H9 (cell line): ENCODE data around the gene TBC1D8. TPM values are rescaled to one million over a fixed set of nuclear protein-coding genes. Genes with fewer than 3 reads are reported as not detected.

ENCODE experiments used
- DNase-seq: peaks from one replicate; pipeline ENCODE4 v3.0.0-alpha.2; 2017
- H2AFZ ChIP-seq: one replicate; pipeline ENCODE4 v1.6.1; 2013; ENCODE audit warnings: mild to moderate bottlenecking, low read length, control low read depth, moderate library complexity
- H2AK5ac ChIP-seq: 2 replicates; pipeline ENCODE4 v1.6.1; 2013; ENCODE audit warnings: low read length, control low read depth, mixed read lengths; ENCODE audit not compliant: insufficient read length
- H2BK120ac ChIP-seq: one replicate; pipeline ENCODE4 v1.6.1; 2013; ENCODE audit warnings: low read depth, mild to moderate bottlenecking, low read length, control low read depth, inconsistent platforms; ENCODE audit not compliant: poor library complexity, severe bottlenecking
- H2BK12ac ChIP-seq: 2 replicates; pipeline ENCODE4 v1.6.1; 2013; ENCODE audit warnings: low read length, control low read depth, mixed read lengths, low read depth; ENCODE audit not compliant: insufficient read length
- H2BK15ac ChIP-seq: 2 replicates; pipeline ENCODE4 v1.6.1; 2013; ENCODE audit warnings: low read depth, low read length, control low read depth
- H2BK20ac ChIP-seq: one replicate; pipeline ENCODE4 v1.6.1; 2013; ENCODE audit warnings: low read depth, mild to moderate bottlenecking, low read length, control low read depth, inconsistent platforms; ENCODE audit not compliant: poor library complexity, severe bottlenecking
- H2BK5ac ChIP-seq: 2 replicates; pipeline ENCODE4 v1.6.1; 2013; ENCODE audit warnings: low read length, control low read depth, mixed read lengths; ENCODE audit not compliant: insufficient read length
- H3K14ac ChIP-seq: 2 replicates; pipeline ENCODE4 v1.6.1; 2013; ENCODE audit warnings: low read length, control low read depth; ENCODE audit not compliant: insufficient read depth
- H3K18ac ChIP-seq: 2 replicates; pipeline ENCODE4 v1.6.1; 2013; ENCODE audit warnings: low read depth, mild to moderate bottlenecking, mixed read lengths, low read length, control low read depth; ENCODE audit not compliant: insufficient read length
- H3K23ac ChIP-seq: 2 replicates; pipeline ENCODE4 v1.6.1; 2013; ENCODE audit warnings: low read length, control low read depth, mixed read lengths, low read depth; ENCODE audit not compliant: insufficient read length
- H3K23me2 ChIP-seq: 2 replicates; pipeline ENCODE4 v1.6.1; 2013; ENCODE audit warnings: low read depth, mild to moderate bottlenecking, mixed read lengths, low read length, control low read depth; ENCODE audit not compliant: insufficient read length, poor library complexity, severe bottlenecking
- H3K27ac ChIP-seq: 2 replicates; pipeline ENCODE4 v1.5.1; 2013; ENCODE audit warnings: low read length, control low read depth, mixed read lengths, low read depth; ENCODE audit not compliant: insufficient read length
- H3K27me3 ChIP-seq: 2 replicates; pipeline ENCODE4 v1.6.1; 2013; ENCODE audit warnings: low read length, control low read depth, inconsistent platforms; ENCODE audit not compliant: insufficient read depth
- H3K4ac ChIP-seq: 2 replicates; pipeline ENCODE4 v1.6.1; 2013; ENCODE audit warnings: low read depth, mild to moderate bottlenecking, control low read depth, inconsistent platforms, low read length, moderate library complexity
- H3K4me1 ChIP-seq: 2 replicates; pipeline ENCODE4 v1.6.1; 2013; ENCODE audit warnings: low read length, control low read depth, inconsistent platforms; ENCODE audit not compliant: insufficient read depth
- H3K4me2 ChIP-seq: 2 replicates; pipeline ENCODE4 v1.6.1; 2013; ENCODE audit warnings: low read length, control low read depth, mixed read lengths; ENCODE audit not compliant: insufficient read length, insufficient read depth
- H3K56ac ChIP-seq: 2 replicates; pipeline ENCODE4 v1.6.1; 2013; ENCODE audit warnings: low read depth, mild to moderate bottlenecking, mixed read lengths, low read length, control low read depth; ENCODE audit not compliant: insufficient read length
- H3K79me1 ChIP-seq: 2 replicates; pipeline ENCODE4 v1.6.1; 2013; ENCODE audit warnings: low read depth, mild to moderate bottlenecking, moderate library complexity, low read length, control low read depth, inconsistent platforms; ENCODE audit not compliant: insufficient read depth, poor library complexity, severe bottlenecking
- H3K79me2 ChIP-seq: 2 replicates; pipeline ENCODE4 v1.6.1; 2013; ENCODE audit warnings: low read length, control low read depth, inconsistent platforms; ENCODE audit not compliant: insufficient read depth
- H3K9ac ChIP-seq: 2 replicates; pipeline ENCODE4 v1.6.1; 2013; ENCODE audit warnings: low read length, control low read depth, mixed read lengths; ENCODE audit not compliant: insufficient read length; ENCODE audit errors: extremely low read depth
- H3K9me3 ChIP-seq: one replicate; pipeline ENCODE4 v1.6.1; 2013; ENCODE audit warnings: low read depth, low read length, inconsistent platforms; ENCODE audit not compliant: control insufficient read depth
- H3T11ph ChIP-seq: one replicate; pipeline ENCODE4 v1.6.1; 2013; ENCODE audit warnings: mild to moderate bottlenecking, low read length, control low read depth, inconsistent platforms
- H4K20me1 ChIP-seq: one replicate; pipeline ENCODE4 v1.6.1; 2013; ENCODE audit not compliant: control insufficient read depth, insufficient read length, insufficient read depth
- H4K5ac ChIP-seq: 2 replicates; pipeline ENCODE4 v1.6.1; 2013; ENCODE audit warnings: low read depth, mild to moderate bottlenecking, mixed read lengths, low read length, control low read depth; ENCODE audit not compliant: insufficient read length
- H4K8ac ChIP-seq: replicated peaks from 2 replicates; pipeline ENCODE4 v1.6.1; 2013; ENCODE audit warnings: low read length, control low read depth, mixed read lengths, low read depth; ENCODE audit not compliant: insufficient read length
- H4K91ac ChIP-seq: 2 replicates; pipeline ENCODE4 v1.6.1; 2013; ENCODE audit warnings: low read depth, mild to moderate bottlenecking, moderate library complexity, mixed read lengths, low read length, control low read depth; ENCODE audit not compliant: insufficient read length
- H3K27ac Mint-ChIP-seq, 3 experiments: 2 replicates in 2 of 3; 3 replicates in 1 of 3; pipeline ENCODE4 v1.8.0; 2020 to 2021; ENCODE audit warnings: mixed read lengths in 3 of 3, mild to moderate bottlenecking in 1 of 3, moderate library complexity in 1 of 3
- H3K27me3 Mint-ChIP-seq: 2 replicates; pipeline ENCODE4 v1.8.0; 2021; ENCODE audit warnings: low read depth, mild to moderate bottlenecking, moderate library complexity, mixed read lengths
- H3K36me3 Mint-ChIP-seq, 3 experiments: 2 replicates in 2 of 3; 3 replicates in 1 of 3; pipeline ENCODE4 v1.8.0; 2020 to 2021; ENCODE audit warnings: low read depth in 3 of 3, mixed read lengths in 3 of 3; ENCODE audit not compliant: insufficient read depth in 1 of 3
- H3K4me1 Mint-ChIP-seq, 2 experiments: 2 replicates each; pipeline ENCODE4 v1.8.0; 2020; ENCODE audit warnings: mixed read lengths in 2 of 2
- H3K4me3 Mint-ChIP-seq, 2 experiments: 2 replicates in 1 of 2; 3 replicates in 1 of 2; pipeline ENCODE4 v1.8.0; 2020 to 2021; ENCODE audit warnings: mild to moderate bottlenecking in 2 of 2, mixed read lengths in 2 of 2, moderate library complexity in 1 of 2
- H3K9me3 Mint-ChIP-seq, 2 experiments: 2 replicates in 1 of 2; 3 replicates in 1 of 2; pipeline ENCODE4 v1.8.0; 2020; ENCODE audit warnings: mild to moderate bottlenecking in 2 of 2, mixed read lengths in 2 of 2, moderate library complexity in 1 of 2
- WGBS: extraction: QIAGEN DNeasy Blood & Tissue Kit; methylation state at CpG from one replicate; pipeline ENCODE4 v1.1.7; 2013; ENCODE audit warnings: missing lambda C conversion rate, low lambda C conversion rate, mixed read lengths; ENCODE audit not compliant: insufficient read length; ENCODE audit errors: extremely low coverage; 5-methylcytosine and 5-hydroxymethylcytosine counted together
- total RNA-seq: library from RNA; stranded (reverse); gene quantifications from 2 replicates; pipeline ENCODE4 v1.2.1, GENCODE V29; 2021
- TF ChIP-seq, protein P1 (sequence below): fragments of 200-600 bp; sonication (generic); conservative IDR thresholded peaks from 3 replicates; pipeline ENCODE4 v1.8.0; 2021; ENCODE audit warnings: antibody characterized with exemption, mild to moderate bottlenecking

The TBC1D8 gene
- total RNA-seq, 1 experiment from 2014 or later = 16.6 TPM

GRCh38 chr2:101111917-101112771 lies 39.0 kb downstream of the TBC1D8 start:
- H3K27ac ChIP-seq = no peak overlapping the region
- TF ChIP-seq, protein P1, sequence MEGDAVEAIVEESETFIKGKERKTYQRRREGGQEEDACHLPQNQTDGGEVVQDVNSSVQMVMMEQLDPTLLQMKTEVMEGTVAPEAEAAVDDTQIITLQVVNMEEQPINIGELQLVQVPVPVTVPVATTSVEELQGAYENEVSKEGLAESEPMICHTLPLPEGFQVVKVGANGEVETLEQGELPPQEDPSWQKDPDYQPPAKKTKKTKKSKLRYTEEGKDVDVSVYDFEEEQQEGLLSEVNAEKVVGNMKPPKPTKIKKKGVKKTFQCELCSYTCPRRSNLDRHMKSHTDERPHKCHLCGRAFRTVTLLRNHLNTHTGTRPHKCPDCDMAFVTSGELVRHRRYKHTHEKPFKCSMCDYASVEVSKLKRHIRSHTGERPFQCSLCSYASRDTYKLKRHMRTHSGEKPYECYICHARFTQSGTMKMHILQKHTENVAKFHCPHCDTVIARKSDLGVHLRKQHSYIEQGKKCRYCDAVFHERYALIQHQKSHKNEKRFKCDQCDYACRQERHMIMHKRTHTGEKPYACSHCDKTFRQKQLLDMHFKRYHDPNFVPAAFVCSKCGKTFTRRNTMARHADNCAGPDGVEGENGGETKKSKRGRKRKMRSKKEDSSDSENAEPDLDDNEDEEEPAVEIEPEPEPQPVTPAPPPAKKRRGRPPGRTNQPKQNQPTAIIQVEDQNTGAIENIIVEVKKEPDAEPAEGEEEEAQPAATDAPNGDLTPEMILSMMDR = no peak

More at GRCh38 chr2:101111917-101112771, 39.0 kb downstream of the TBC1D8 start:
- Histone ChIP-seq H3K23ac (no peak overlapping the region), H4K8ac (no peak overlapping the region), H3K79me1 (peaks cover 3% of the 10 kb centered on the region), H4K5ac (no peak overlapping the region), H2BK5ac (no peak overlapping the region), H2AFZ (no peak overlapping the region), H4K91ac (no peak overlapping the region), H3K4ac (no peak overlapping the region), H3K9ac (no peak overlapping the region), H3K79me2 (peaks cover 15% of the 10 kb centered on the region; the same call in 1 of the 2 replicates), H3K4me2 (no peak overlapping the region), H2BK120ac (no peak overlapping the region), H4K20me1 (no peaks in the 10 kb centered on the region), H3K27me3 (no peaks in the 10 kb centered on the region), H3K18ac (no peak overlapping the region), H3T11ph (no peak overlapping the region), H3K4me1 (peaks cover 33% of the 10 kb centered on the region; the same call in 1 of the 2 replicates), H2BK15ac (no peak overlapping the region), H3K23me2 (no peaks in the 10 kb centered on the region), H3K56ac (no peak overlapping the region), H2BK12ac (no peak overlapping the region), H3K14ac (no peak overlapping the region), H2AK5ac (no peak overlapping the region), H3K9me3 (no peaks in the 10 kb centered on the region), H2BK20ac (no peak overlapping the region)
- Mint-ChIP-seq H3K9me3 (no peaks in the 10 kb centered on the region), H3K36me3 (peaks cover 0 to 2% (median 0%) of the 10 kb centered on the region in 3 experiments; a peak in 2 of 7 replicates), H3K4me3 (no peak overlapping the region), H3K4me1 (peaks cover 44 to 73% of the 10 kb centered on the region in 2 experiments), H3K27ac (no peak overlapping the region; a peak in 2 of 7 replicates), H3K27me3 (no peaks in the 10 kb centered on the region)
- DNase-seq = no peak
- no CpG with 5 or more reads among the region's 10 CpGs for whole genome bisulfite sequencing
